Measurements from ENCODE around the gene C1GALT1C1L. TPM values are rescaled to one million over a fixed set of nuclear protein-coding genes. Genes with fewer than 3 reads are reported as not detected.

C1GALT1C1L gene
- total RNA-seq, 1 donor from 2014 or later, result 0.38 TPM

- Mint-ChIP-seq H3K27ac (no peak overlapping the region), H3K9me3 (no peaks in the 10 kb centered on the region)
- no peak for TF ChIP-seq CTCF (IDR thresholded peaks at IDR 0.05; ENCODE audit: unreplicated experiment)
These were observed 22.7 kb downstream of the C1GALT1C1L start for GRCh38 chr2:43653506-43653905.

GRCh38 chr2:43648994-43649701 lies 27.1 kb downstream of the C1GALT1C1L start:
- H3K9me3 Mint-ChIP-seq, result no peaks in the 10 kb centered on the region
- peaks cover 12% of the 10 kb centered on the region for H3K27me3 Mint-ChIP-seq (ENCODE audit: low read depth)
- DNase-seq (ENCODE audit: low spot score in 2 of 2, unreplicated experiment in 2 of 2), result no peak
- H3K4me1 Mint-ChIP-seq, result peaks cover 9% of the 10 kb centered on the region
- peak overlapping the region; percentile 83 for H3K27ac Mint-ChIP-seq
- no peaks in the 10 kb centered on the region for H3K36me3 Mint-ChIP-seq
- no peak overlapping the region for H3K4me3 Mint-ChIP-seq
- no peak for TF ChIP-seq CTCF (IDR thresholded peaks at IDR 0.05; ENCODE audit: unreplicated experiment)

More at GRCh38 chr2:43653506-43653905, 22.7 kb downstream of the C1GALT1C1L start:
- Mint-ChIP-seq H3K4me3 (no peak overlapping the region), H3K27me3 (ENCODE audit: low read depth) (peaks cover 14% of the 10 kb centered on the region), H3K4me1 (peaks cover 9% of the 10 kb centered on the region), H3K36me3 (no peaks in the 10 kb centered on the region)
- DNase-seq (ENCODE audit: low spot score in 2 of 2, unreplicated experiment in 2 of 2), result no peak

GRCh38 chr2:43643680-43644079 lies 32.5 kb downstream of the C1GALT1C1L start:
- H3K27me3 Mint-ChIP-seq (ENCODE audit: low read depth), result peaks cover 3% of the 10 kb centered on the region
- H3K4me1 Mint-ChIP-seq, result no peaks in the 10 kb centered on the region
- H3K27ac Mint-ChIP-seq, result no peak overlapping the region
- peaks cover 3% of the 10 kb centered on the region for H3K36me3 Mint-ChIP-seq
- peaks cover 3% of the 10 kb centered on the region for H3K9me3 Mint-ChIP-seq
- no peak for DNase-seq (ENCODE audit: low spot score in 2 of 2, unreplicated experiment in 2 of 2)
- no peak overlapping the region for H3K4me3 Mint-ChIP-seq
- TF ChIP-seq CTCF (IDR thresholded peaks at IDR 0.05; ENCODE audit: unreplicated experiment), result no peak

GRCh38 chr2:43642363-43642762 lies 33.9 kb downstream of the C1GALT1C1L start:
- H3K9me3 Mint-ChIP-seq, result peaks cover 3% of the 10 kb centered on the region

GRCh38 chr2:43637030-43637803 lies 39.0 kb downstream of the C1GALT1C1L start, which contains the start of gene PLEKHH2:
Gene PLEKHH2, plus strand, starts transcription at chr2:43637260. Its CDS starts 7,414 bp downstream, at chr2:43644674.
- peaks cover 41% of the 10 kb centered on the region for H3K4me1 Mint-ChIP-seq
- peak within 1 kb of the TSS; percentile 73 for H3K4me3 Mint-ChIP-seq
- TF ChIP-seq CTCF (IDR thresholded peaks at IDR 0.05; ENCODE audit: unreplicated experiment), result no peak
- peak within 1 kb of the TSS; percentile 38 for H3K27ac Mint-ChIP-seq
- H3K9me3 Mint-ChIP-seq, result peaks cover 3% of the 10 kb centered on the region
- peaks cover 3% of the 10 kb centered on the region for H3K36me3 Mint-ChIP-seq
- DNase-seq (ENCODE audit: low spot score in 2 of 2, unreplicated experiment in 2 of 2), result peak; percentile 91 to 98
- peaks cover 27% of the 10 kb centered on the region for H3K27me3 Mint-ChIP-seq (ENCODE audit: low read depth)

More at GRCh38 chr2:43642363-43642762, 33.9 kb downstream of the C1GALT1C1L start:
- Mint-ChIP-seq H3K27ac (no peak overlapping the region), H3K4me1 (peaks cover 6% of the 10 kb centered on the region), H3K36me3 (peaks cover 3% of the 10 kb centered on the region), H3K27me3 (ENCODE audit: low read depth) (peaks cover 10% of the 10 kb centered on the region), H3K4me3 (no peak overlapping the region)
- DNase-seq (ENCODE audit: low spot score in 2 of 2, unreplicated experiment in 2 of 2), result no peak
- no peak for TF ChIP-seq CTCF (IDR thresholded peaks at IDR 0.05; ENCODE audit: unreplicated experiment)

Data from mesothelial cell of epicardium (in vitro differentiated cells).